Right lobe of liver (tissue), 6 donors: ENCODE measurements around the gene USP14. TPM values are rescaled to one million over a fixed set of nuclear protein-coding genes. Genes with fewer than 3 reads are reported as not detected.
"Not testable (repeated sequence)": the region's sequence is repeated elsewhere in the genome, so short reads cannot be mapped to it uniquely, and the experiment has no call there.

ENCODE experiments used
- ATAC-seq, 4 donors: fragments of 200-7000 bp; cut with Tn5 transposase; one replicate each; pipeline ENCODE4 v1.9.1; 2020; ENCODE audit warnings: mild to moderate bottlenecking in 4 of 4, moderate library complexity in 4 of 4
- DNase-seq, 3 donors: peaks; one replicate each; pipeline ENCODE4 v3.0.0-alpha.2; 2020
- H3K27ac ChIP-seq, 3 donors: fragments of 200-600 bp; one replicate each; pipeline ENCODE4 v1.8.0; 2022
- H3K27me3 ChIP-seq, 2 donors: fragments of 200-600 bp; one replicate each; pipeline ENCODE4 v1.8.0; 2022
- H3K36me3 ChIP-seq, 4 donors: fragments of 200-600 bp; sonication (generic) in 1 of 4; one replicate each; pipeline versions ENCODE4 v1.5.1 to v1.8.0; 2017 to 2022; ENCODE audit warnings: control low read depth in 1 of 4
- H3K4me1 ChIP-seq, 4 donors: fragments of 200-600 bp; sonication (generic) in 1 of 4; one replicate each; pipeline versions ENCODE4 v1.5.1 to v1.8.0; 2017 to 2022; ENCODE audit warnings: control low read depth in 1 of 4
- H3K4me3 ChIP-seq, 3 donors: fragments of 200-600 bp; one replicate each; pipeline ENCODE4 v1.8.0; 2022
- H3K9me3 ChIP-seq, 4 donors: fragments of 200-600 bp; sonication (generic) in 1 of 4; one replicate each; pipeline versions ENCODE4 v1.5.1 to v1.8.0; 2017 to 2022; ENCODE audit warnings: control low read depth in 1 of 4
- CTCF ChIP-seq, 4 donors: fragments of 200-600 bp in 3 of 4; fragments of 450-650 bp in 1 of 4; IDR thresholded peaks; one replicate each; pipeline versions ENCODE4 v1.5.1 to v1.8.0; 2016 to 2022; ENCODE audit warnings: antibody characterized with exemption in 4 of 4, mild to moderate bottlenecking in 2 of 4
- POLR2A ChIP-seq: fragments of 450-650 bp; IDR thresholded peaks from one replicate; pipeline ENCODE4 v1.6.1; 2017; ENCODE audit warnings: antibody characterized with exemption, mild to moderate bottlenecking
- WGBS: methylation state at CpG from one replicate; pipeline ENCODE4 v1.1.6; 2018; ENCODE audit warnings: low coverage, low lambda C conversion rate; ENCODE audit not compliant: insufficient coverage; ENCODE audit errors: missing lambda C conversion rate; 5-methylcytosine and 5-hydroxymethylcytosine counted together
- intact Hi-C, 2 donors: fragments of 100-400 bp; cut with DNase I; formaldehyde crosslinking; loops; one replicate each; pipeline versions ENCODE4 v1.11.2 to v1.14.1; 2022
- total RNA-seq, 6 experiments: library from RNA; depleted of rRNA in 2 of 6; stranded (reverse); fragments of >200 nt in 2 of 6; fragmentation: NEBNext Ultra II Directional in 3 of 6; extraction: Animal tissue kit (Norgen Biotek cat#: 25700) in 3 of 6; gene quantifications; one replicate each; pipeline versions ENCODE4 v1.1.0 to v1.2.4, GENCODE V29; 2016 to 2023
- donor health status: DM: no; HTN: yes; CAD: no.
- donor health status: DM: no; HTN: no; CAD: no.
- donor health status: DM: no; HTN: no; CAD: no.
- donor health status: DM: no; HTN: yes; CAD: no.
- donor health status: DM: no; HTN: yes; CAD: no.

Gene USP14
- total RNA-seq, 6 experiments from 2014 or later: 19.6 to 28.5 (median 24.5) TPM

DNA sequence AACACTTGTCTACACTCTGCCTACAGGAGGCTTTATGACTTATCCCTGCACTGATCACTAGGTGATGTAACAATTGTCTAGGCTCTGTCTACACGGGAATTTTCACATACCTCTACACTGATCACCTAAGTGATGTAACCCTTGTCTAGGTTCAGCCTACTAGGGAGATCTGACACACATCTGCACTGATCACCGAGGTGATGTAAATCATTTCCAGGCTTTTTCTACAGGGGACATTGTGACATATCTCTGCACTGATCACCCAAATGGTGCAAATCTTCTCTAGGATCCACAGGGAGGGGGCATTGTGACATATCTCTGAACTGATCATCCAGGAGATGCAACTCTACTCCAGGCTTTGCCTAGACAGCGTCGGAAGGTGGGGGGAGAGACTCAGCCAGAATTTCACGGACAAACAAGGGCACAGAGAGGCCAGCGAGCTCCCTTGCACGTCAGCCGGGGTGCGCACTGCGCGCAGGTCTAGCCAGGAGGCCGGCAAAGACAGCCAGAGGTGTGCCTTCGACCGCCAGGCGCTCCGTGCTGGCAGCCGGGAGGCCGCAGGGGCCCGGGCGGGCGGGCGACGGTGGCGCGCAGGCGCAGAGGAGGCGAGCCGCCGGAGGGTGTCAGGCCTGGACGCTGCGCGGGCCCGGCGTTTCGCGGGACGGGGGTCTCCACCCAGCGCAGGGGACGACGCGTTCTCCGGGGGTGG, 46.9 kb upstream of the USP14 start:
- Histone ChIP-seq H3K36me3 (no peaks in the 10 kb centered on the region), H3K9me3 (no peaks in the 10 kb centered on the region), H3K27me3 (no peaks in the 10 kb centered on the region), H3K4me1 (no peaks in the 10 kb centered on the region), H3K27ac (no peak overlapping the region), H3K4me3 (peak overlapping the region in 2 of 3 donors; percentile 25 to 46)
- intact Hi-C loops: no loop called here
- TF ChIP-seq POLR2A: no peak
- TF ChIP-seq CTCF (IDR thresholded peaks at IDR 0.05): peak in 1 of 4 donors; percentile 6
- peak; percentile 60 to 82 (median 72) for DNase-seq
- peak; percentile 57 to 74 (median 62) for ATAC-seq
- 30% methylated on average over 26 of the region's 42 CpGs for WGBS

DNA sequence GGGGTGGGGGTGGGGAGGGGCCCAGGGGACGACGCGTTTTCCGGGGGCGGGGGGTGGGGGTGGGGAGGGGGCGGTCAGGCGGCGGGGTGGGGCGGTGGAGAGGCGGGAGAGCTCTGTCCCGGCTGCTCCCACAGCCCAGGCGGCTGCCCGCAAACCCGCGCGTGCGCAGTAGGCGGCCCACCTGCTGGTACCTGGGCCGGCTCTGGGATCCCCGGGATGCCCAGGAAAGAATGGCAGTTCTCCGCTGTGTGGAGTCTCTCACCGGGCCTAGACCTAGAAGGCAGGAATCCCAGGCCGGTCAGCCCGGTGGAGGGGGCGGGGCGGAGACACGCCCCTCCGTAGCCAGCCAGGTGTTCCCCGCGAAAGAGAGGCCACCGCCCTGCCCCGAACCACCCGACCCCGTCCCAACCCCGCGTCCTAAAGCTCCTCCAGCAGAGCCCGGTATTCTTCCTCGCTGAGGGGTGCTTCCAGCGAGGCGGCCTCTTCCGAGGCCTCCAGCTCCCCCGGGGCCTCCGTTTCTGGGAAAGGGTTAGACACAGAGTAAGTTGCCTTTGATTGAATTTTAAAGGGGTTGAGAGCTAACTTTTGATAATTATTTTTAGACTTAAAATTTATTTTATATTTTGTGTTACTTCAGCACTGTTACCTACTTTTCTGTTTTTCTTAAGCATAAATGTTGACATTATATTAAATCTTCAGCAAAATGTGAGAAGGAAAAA, 46.2 kb upstream of the USP14 start:
- H3K36me3 ChIP-seq, H3K4me1 ChIP-seq, H3K27me3 ChIP-seq, H3K9me3 ChIP-seq, H3K27ac ChIP-seq, intact Hi-C loops: not testable (repeated sequence)
- WGBS: 38% methylated on average over 22 of the region's 43 CpGs
- peak; percentile 56 to 88 (median 71) for DNase-seq
- peak overlapping the region in 2 of 3 donors; percentile 25 to 46 for H3K4me3 ChIP-seq
- ATAC-seq: peak in 3 of 4 donors; percentile 1 to 29 (median 8)

GRCh38 chr18:120539-121260, 37.7 kb upstream of the USP14 start:
- H3K4me3 ChIP-seq, DNase-seq, ATAC-seq, H3K4me1 ChIP-seq, H3K36me3 ChIP-seq, intact Hi-C loops, H3K27ac ChIP-seq, H3K27me3 ChIP-seq, H3K9me3 ChIP-seq: not testable (repeated sequence)
- WGBS: 45% methylated on average over 6 of the region's 7 CpGs

GRCh38 chr18:135045-135444, 23.3 kb upstream of the USP14 start:
- 31% methylated on average over 1 of the region's 1 CpG for whole genome bisulfite sequencing
- Histone ChIP-seq H3K27me3 (no peaks in the 10 kb centered on the region), H3K9me3 (no peaks in the 10 kb centered on the region), H3K27ac (no peak overlapping the region), H3K4me1 (no peaks in the 10 kb centered on the region), H3K4me3 (no peak overlapping the region), H3K36me3 (no peaks in the 10 kb centered on the region)
- TF ChIP-seq CTCF (IDR thresholded peaks at IDR 0.05) (no peak), POLR2A (no peak)
- intact Hi-C loops: no loop called here
- DNase-seq (no peak), ATAC-seq (no peak)

- no peak for TF ChIP-seq POLR2A
- no peak for TF ChIP-seq CTCF (IDR thresholded peaks at IDR 0.05)
- no peak overlapping the region for H3K4me3 ChIP-seq
- no peaks in the 10 kb centered on the region for H3K36me3 ChIP-seq
- intact Hi-C loops: no loop called here
- H3K9me3 ChIP-seq: no peaks in the 10 kb centered on the region
- H3K27ac ChIP-seq: no peak overlapping the region
- H3K27me3 ChIP-seq: no peaks in the 10 kb centered on the region
- no peaks in the 10 kb centered on the region for H3K4me1 ChIP-seq
- DNase-seq (no peak), ATAC-seq (no peak)
- 63% methylated on average over 7 of the region's 7 CpGs for WGBS
Observed at GRCh38 chr18:136433-136832, 21.9 kb upstream of the USP14 start.
